Muscle layer of colon (tissue), 2 donors: ENCODE data around the gene IQCC.

Source experiments
- H3K27ac ChIP-seq: one replicate; pipeline ENCODE4 v1.7.0; 2013; ENCODE audit warnings: low read depth, mild to moderate bottlenecking, low read length, moderate library complexity
- H3K27me3 ChIP-seq, 2 donors: one replicate each; pipeline ENCODE4 v1.7.0; 2013; ENCODE audit warnings: low read length in 2 of 2, mild to moderate bottlenecking in 2 of 2; ENCODE audit not compliant: insufficient read depth in 2 of 2, control insufficient read depth in 1 of 2
- H3K36me3 ChIP-seq: one replicate; pipeline ENCODE4 v1.7.0; 2013; ENCODE audit warnings: mild to moderate bottlenecking, low read length; ENCODE audit not compliant: insufficient read depth
- H3K4me1 ChIP-seq: one replicate; pipeline ENCODE4 v1.7.0; 2013; ENCODE audit warnings: mild to moderate bottlenecking, low read length; ENCODE audit not compliant: insufficient read depth
- H3K4me3 ChIP-seq, 2 donors: one replicate each; pipeline ENCODE4 v1.7.0; 2013; ENCODE audit warnings: low read length in 2 of 2, low read depth in 1 of 2, mild to moderate bottlenecking in 1 of 2, moderate library complexity in 1 of 2
- H3K9ac ChIP-seq: one replicate; pipeline ENCODE4 v1.7.0; 2013; ENCODE audit warnings: low read length
- H3K9me3 ChIP-seq: one replicate; pipeline ENCODE4 v1.7.0; 2013; ENCODE audit warnings: mild to moderate bottlenecking, low read length
- donor health status: abdominal sarcoma.
- donor health status: Adenocarcinoma of cecum.

IQCC gene

DNA sequence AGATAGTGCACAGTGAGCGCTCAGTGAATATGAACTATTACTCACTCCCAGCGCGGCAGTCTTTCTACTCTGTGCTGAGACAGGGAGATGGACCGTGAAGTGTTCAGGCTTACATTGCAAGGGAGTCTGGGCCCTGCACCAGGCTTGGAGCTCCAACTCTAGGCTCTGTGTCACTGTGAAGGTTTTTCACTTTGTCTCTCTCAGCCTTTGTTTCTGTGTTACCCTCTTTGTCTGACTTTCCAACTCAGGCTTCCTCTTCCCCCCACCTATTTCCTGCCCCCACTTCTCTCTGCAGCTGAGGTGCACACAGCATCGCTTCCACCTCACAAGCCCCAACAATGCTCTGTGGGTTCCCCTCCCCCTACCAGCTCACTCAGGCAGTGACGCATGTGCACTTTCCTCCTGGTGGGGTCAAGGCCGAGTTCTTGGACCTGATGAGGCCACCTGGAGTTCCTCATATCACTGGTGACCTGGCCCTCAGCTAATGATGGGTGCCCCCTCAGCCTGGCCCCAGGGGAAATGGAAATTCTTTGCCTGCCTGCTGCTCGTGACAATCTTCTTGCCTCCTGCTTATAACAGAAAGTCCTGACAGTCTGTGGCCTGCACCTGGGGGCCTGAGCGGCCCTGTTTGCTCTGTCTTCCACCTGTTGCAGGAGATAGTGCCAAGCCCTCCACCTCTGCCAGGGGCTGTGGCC is 44.5 kb downstream of the IQCC start:
- no peak overlapping the region for H3K27ac ChIP-seq
- H3K9ac ChIP-seq: no peak overlapping the region

GRCh38 chr1:32250893-32251716 is 45.6 kb downstream of the IQCC start, which contains the start of gene LCK:
TSS of gene LCK (plus strand) at chr1:32251265. CDS start at chr1:32274330, 23,065 bp downstream.
- Histone ChIP-seq H3K4me1 (peaks cover 27% of the 10 kb centered on the region), H3K27me3 (no peaks in the 10 kb centered on the region), H3K36me3 (no peaks in the 10 kb centered on the region), H3K27ac (no peak within 1 kb of the TSS), H3K9me3 (no peaks in the 10 kb centered on the region), H3K9ac (no peak within 1 kb of the TSS), H3K4me3 (no peak within 1 kb of the TSS)

More for the DNA sequence above, 44.5 kb downstream of the IQCC start:
- no peaks in the 10 kb centered on the region for H3K27me3 ChIP-seq
- no peaks in the 10 kb centered on the region for H3K9me3 ChIP-seq
- H3K4me3 ChIP-seq: no peak overlapping the region
- H3K4me1 ChIP-seq: peaks cover 27% of the 10 kb centered on the region
- no peaks in the 10 kb centered on the region for H3K36me3 ChIP-seq

- no peak overlapping the region for H3K4me3 ChIP-seq
- H3K4me1 ChIP-seq: peaks cover 10% of the 10 kb centered on the region
- H3K27ac ChIP-seq: no peak overlapping the region
- H3K9me3 ChIP-seq: no peaks in the 10 kb centered on the region
- H3K9ac ChIP-seq: no peak overlapping the region
- no peaks in the 10 kb centered on the region for H3K36me3 ChIP-seq
- no peaks in the 10 kb centered on the region for H3K27me3 ChIP-seq
These were observed 49.9 kb downstream of the IQCC start for GRCh38 chr1:32255072-32256071.

DNA sequence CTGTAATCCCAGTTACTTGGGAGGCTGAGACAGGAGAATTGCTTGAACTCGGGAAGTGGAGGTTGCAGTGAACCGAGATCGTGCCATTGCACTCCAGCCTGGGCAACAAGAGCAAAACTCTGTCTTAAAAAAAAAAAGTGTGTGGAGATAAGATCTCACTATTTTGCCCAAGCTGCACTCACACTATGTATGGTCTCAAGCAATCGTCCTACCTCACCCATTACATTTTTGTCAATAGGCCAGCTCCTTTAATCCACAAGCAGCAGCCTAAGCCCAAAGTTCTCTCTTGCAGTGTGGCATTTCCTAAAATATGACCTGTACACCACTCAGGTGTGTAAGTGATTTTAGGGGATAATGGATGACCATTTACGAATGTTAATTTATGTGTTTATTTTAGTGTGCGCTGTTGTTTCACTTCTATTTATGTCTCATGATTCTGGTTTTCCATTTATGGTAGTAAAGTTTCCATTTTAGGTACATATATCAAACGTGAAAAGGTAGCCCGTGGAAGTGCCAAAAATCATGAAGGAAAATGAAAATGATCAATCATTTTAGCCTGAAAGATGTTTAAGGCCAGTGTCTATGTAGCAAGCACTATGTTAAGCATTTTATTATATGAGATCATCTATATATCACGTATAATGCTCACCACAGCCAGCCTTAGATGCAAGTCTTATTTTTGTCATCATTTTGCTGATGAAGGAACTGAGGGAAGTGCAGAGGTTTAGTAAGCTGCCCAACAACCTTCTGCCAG is 51.2 kb downstream of the IQCC start:
- H3K9ac ChIP-seq: no peak overlapping the region
- H3K4me3 ChIP-seq: no peak overlapping the region
- H3K27me3 ChIP-seq: no peaks in the 10 kb centered on the region
- H3K9me3 ChIP-seq: no peaks in the 10 kb centered on the region
- H3K4me1 ChIP-seq: peaks cover 10% of the 10 kb centered on the region
- H3K27ac ChIP-seq: no peak overlapping the region
- no peaks in the 10 kb centered on the region for H3K36me3 ChIP-seq

GRCh38 chr1:32257227-32257508 is 51.7 kb downstream of the IQCC start:
- Histone ChIP-seq H3K4me1 (peaks cover 10% of the 10 kb centered on the region), H3K9me3 (no peaks in the 10 kb centered on the region), H3K27me3 (no peaks in the 10 kb centered on the region), H3K36me3 (no peaks in the 10 kb centered on the region), H3K4me3 (no peak overlapping the region), H3K9ac (no peak overlapping the region), H3K27ac (no peak overlapping the region)
